ENCODE data around the gene ST6GAL1. TPM values are rescaled to one million over a fixed set of nuclear protein-coding genes. Genes with fewer than 3 reads are reported as not detected.
A peak's percentile ranks its signal among the peaks of the same experiment; 100 is the strongest.

The ST6GAL1 gene
- total RNA-seq, 4 donors from 2014 or later: 11.1 to 29.8 (median 18.6) TPM

DNA sequence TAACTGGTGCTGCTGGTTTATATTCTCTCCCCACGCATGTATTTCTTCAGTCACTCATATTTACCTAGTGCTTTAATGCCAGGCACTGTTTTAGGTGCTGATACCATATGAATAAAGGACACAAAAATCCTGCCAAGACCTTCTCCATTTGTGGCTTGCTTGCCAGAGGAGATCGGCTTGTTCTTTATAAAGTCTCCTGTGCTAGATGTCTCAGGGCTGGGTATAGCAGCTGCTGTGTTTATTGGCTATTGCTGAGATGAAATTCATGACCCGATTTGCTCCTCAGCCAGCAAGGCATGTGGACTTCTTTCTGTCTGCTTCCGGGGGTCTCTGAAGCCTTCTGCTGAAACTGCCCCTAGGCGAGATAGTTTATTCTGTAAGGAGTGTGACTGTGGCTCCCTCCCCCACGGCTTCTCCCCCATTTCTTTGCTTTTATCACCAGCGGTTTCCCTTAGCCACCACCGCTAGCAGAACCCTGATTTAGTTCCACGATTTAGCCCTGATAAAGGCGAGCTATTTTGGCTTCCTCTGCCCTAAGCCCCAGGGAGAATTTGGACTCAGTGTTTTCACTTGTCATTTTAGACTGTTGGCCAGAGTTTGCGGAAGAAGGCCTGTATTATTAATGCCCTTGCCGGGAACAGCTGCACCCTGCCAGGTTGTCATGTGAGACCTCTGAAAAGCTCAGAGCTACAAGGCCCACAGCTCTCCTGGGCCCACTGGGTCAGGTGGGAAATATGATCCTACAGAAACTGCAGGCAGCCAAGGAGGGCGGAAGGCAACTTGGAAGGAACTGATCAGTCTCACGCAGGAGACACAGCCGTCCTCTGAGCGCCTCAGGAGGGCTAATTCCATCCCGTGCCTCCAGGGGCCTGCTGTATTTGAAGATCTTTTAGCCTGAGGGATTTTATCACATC lies 46.8 kb downstream of the ST6GAL1 start:
- H3K36me3 ChIP-seq: no peaks in the 10 kb centered on the region
- H3K4me3 ChIP-seq: peak overlapping the region; percentile 28 to 41 (median 37)
- intact Hi-C loops (cut with DNase I; ENCODE audit: low total_unique reads): loop anchor here (1.0 to 5.0 kb wide), 3 partner anchors 46 to 195 kb away; partner anchors contain the start of genes EIF4A2 and ST6GAL1
- peak; percentile 90 to 92 for ATAC-seq
- peak overlapping the region; percentile 91 to 97 (median 93) for H3K27ac ChIP-seq
- in situ Hi-C loops (cut with MboI; ENCODE audit: low sequenced_read_pairs in 4 of 4): loop anchor here in 1 of 4 donors (10.0 kb wide), 1 partner anchor 62 kb away; no protein-coding TSS in a partner anchor
- DNase-seq: peak; percentile 95 to 98
- H3K27me3 ChIP-seq: no peaks in the 10 kb centered on the region
- H3K9me3 ChIP-seq: no peaks in the 10 kb centered on the region
- peak in 1 of 2 donors; percentile 14 for TF ChIP-seq POLR2A (IDR thresholded peaks at IDR 0.05)
- TF ChIP-seq, protein P1, sequence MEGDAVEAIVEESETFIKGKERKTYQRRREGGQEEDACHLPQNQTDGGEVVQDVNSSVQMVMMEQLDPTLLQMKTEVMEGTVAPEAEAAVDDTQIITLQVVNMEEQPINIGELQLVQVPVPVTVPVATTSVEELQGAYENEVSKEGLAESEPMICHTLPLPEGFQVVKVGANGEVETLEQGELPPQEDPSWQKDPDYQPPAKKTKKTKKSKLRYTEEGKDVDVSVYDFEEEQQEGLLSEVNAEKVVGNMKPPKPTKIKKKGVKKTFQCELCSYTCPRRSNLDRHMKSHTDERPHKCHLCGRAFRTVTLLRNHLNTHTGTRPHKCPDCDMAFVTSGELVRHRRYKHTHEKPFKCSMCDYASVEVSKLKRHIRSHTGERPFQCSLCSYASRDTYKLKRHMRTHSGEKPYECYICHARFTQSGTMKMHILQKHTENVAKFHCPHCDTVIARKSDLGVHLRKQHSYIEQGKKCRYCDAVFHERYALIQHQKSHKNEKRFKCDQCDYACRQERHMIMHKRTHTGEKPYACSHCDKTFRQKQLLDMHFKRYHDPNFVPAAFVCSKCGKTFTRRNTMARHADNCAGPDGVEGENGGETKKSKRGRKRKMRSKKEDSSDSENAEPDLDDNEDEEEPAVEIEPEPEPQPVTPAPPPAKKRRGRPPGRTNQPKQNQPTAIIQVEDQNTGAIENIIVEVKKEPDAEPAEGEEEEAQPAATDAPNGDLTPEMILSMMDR (IDR thresholded peaks at IDR 0.05 in 4 of 5, conservative IDR thresholded peaks at IDR 0.05 in 1 of 5): peak in 3 of 5 experiments; percentile 25 to 52 (median 45)
- H3K4me1 ChIP-seq: peaks cover 53 to 57% of the 10 kb centered on the region in 2 donors

- Histone ChIP-seq H3K4me1 (peaks cover 38 to 44% of the 10 kb centered on the region in 2 donors), H3K4me3 (no peak overlapping the region), H3K36me3 (no peaks in the 10 kb centered on the region), H3K27ac (peak overlapping the region in 2 of 4 donors; percentile 91 to 97), H3K27me3 (no peaks in the 10 kb centered on the region), H3K9me3 (no peaks in the 10 kb centered on the region)
- in situ Hi-C loops (cut with MboI; ENCODE audit: low sequenced_read_pairs in 4 of 4) (loop anchor here in 1 of 4 donors (10.0 kb wide), 1 partner anchor 64 kb away; no protein-coding TSS in a partner anchor), intact Hi-C loops (cut with DNase I; ENCODE audit: low total_unique reads) (loop anchor here (5.0 kb wide), 1 partner anchor 196 kb away; the partner anchor contains the start of gene EIF4A2)
- no peak for ATAC-seq
- no peak for TF ChIP-seq POLR2A (IDR thresholded peaks at IDR 0.05)
- TF ChIP-seq, protein P1 (IDR thresholded peaks at IDR 0.05 in 4 of 5, conservative IDR thresholded peaks at IDR 0.05 in 1 of 5): no peak
- no peak for DNase-seq
These were observed 48.4 kb downstream of the ST6GAL1 start for GRCh38 chr3:186978712-186979111.

DNA sequence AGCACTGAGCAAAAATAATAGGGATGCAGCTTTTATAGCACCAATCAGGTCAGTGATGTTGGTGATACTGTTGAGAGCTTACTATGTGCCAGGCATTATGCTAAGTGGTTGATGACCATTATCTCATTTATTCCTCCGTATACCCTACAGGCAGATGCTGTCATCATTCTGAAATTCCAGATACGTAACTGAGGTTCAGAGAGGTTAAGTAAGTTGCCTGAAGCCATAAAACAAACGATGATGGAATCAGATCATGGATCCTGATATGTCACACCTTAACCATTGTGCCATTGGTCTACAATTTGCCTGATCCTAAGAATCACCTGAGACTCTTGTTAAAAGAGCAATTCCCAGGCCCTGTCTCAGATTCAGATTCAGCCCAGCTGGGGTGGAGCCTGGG lies 49.5 kb downstream of the ST6GAL1 start:
- no peak overlapping the region for H3K27ac ChIP-seq
- intact Hi-C loops (cut with DNase I; ENCODE audit: low total_unique reads): loop anchor here (5.0 kb wide), 1 partner anchor 198 kb away; the partner anchor contains the start of gene EIF4A2
- no peaks in the 10 kb centered on the region for H3K9me3 ChIP-seq
- ATAC-seq: no peak
- peaks cover 27 to 39% of the 10 kb centered on the region in 2 donors for H3K4me1 ChIP-seq
- no peak for DNase-seq
- no peaks in the 10 kb centered on the region for H3K27me3 ChIP-seq
- H3K4me3 ChIP-seq: no peak overlapping the region
- TF ChIP-seq, protein P1 (IDR thresholded peaks at IDR 0.05 in 4 of 5, conservative IDR thresholded peaks at IDR 0.05 in 1 of 5): no peak
- TF ChIP-seq POLR2A (IDR thresholded peaks at IDR 0.05): no peak
- H3K36me3 ChIP-seq: no peaks in the 10 kb centered on the region
- in situ Hi-C loops (cut with MboI; ENCODE audit: low sequenced_read_pairs in 4 of 4): loop anchor here in 1 of 4 donors (10.0 kb wide), 1 partner anchor 65 kb away; no protein-coding TSS in a partner anchor

GRCh38 chr3:186980989-186981388 lies 50.7 kb downstream of the ST6GAL1 start:
- H3K4me3 ChIP-seq: no peak overlapping the region
- H3K9me3 ChIP-seq: no peaks in the 10 kb centered on the region
- TF ChIP-seq, protein P1 (IDR thresholded peaks at IDR 0.05 in 4 of 5, conservative IDR thresholded peaks at IDR 0.05 in 1 of 5): no peak
- TF ChIP-seq POLR2A (IDR thresholded peaks at IDR 0.05): no peak
- in situ Hi-C loops (cut with MboI; ENCODE audit: low sequenced_read_pairs in 4 of 4) (no loop called here), intact Hi-C loops (cut with DNase I; ENCODE audit: low total_unique reads) (no loop called here)
- H3K27ac ChIP-seq: no peak overlapping the region
- DNase-seq (no peak), ATAC-seq (no peak)
- peaks cover 15 to 39% of the 10 kb centered on the region in 2 donors for H3K4me1 ChIP-seq
- H3K27me3 ChIP-seq: no peaks in the 10 kb centered on the region
- no peaks in the 10 kb centered on the region for H3K36me3 ChIP-seq

All from gastrocnemius medialis (tissue), 4 donors.